Measurements from ENCODE around the gene RNMT. TPM values are rescaled to one million over a fixed set of nuclear protein-coding genes. Genes with fewer than 3 reads are reported as not detected.
"Not testable (repeated sequence)": the region's sequence is repeated elsewhere in the genome, so short reads cannot be mapped to it uniquely, and the experiment has no call there.

The RNMT gene
- 19.7 TPM for total RNA-seq

- peak; percentile 98 for ATAC-seq
Measured at GRCh38 chr18:13726232-13726971, at the start of gene RNMT, which contains the start of gene FAM210A. Gene RNMT (plus strand): TSS chr18:13726673. CDS start chr18:13731518, 4,845 bp downstream. Gene FAM210A (minus strand): TSS chr18:13726558. CDS start chr18:13682077, 44,481 bp downstream.

GRCh38 chr18:13677350-13677749 lies 49.1 kb upstream of the RNMT start:
- not testable (repeated sequence) for ATAC-seq

- ATAC-seq: no peak
Measured at GRCh38 chr18:13680612-13681011, 45.9 kb upstream of the RNMT start.

- ATAC-seq: no peak
Measured at GRCh38 chr18:13681701-13682100, 44.8 kb upstream of the RNMT start.

GRCh38 chr18:13684546-13684945 lies 41.9 kb upstream of the RNMT start:
- no peak for ATAC-seq

- no peak for ATAC-seq
Measured at GRCh38 chr18:13688191-13689136, 38.0 kb upstream of the RNMT start.

- ATAC-seq: not testable (repeated sequence)
Measured at GRCh38 chr18:13690060-13690459, 36.4 kb upstream of the RNMT start.

- ATAC-seq: not testable (repeated sequence)
Measured at GRCh38 chr18:13695337-13695736, 31.1 kb upstream of the RNMT start.

GRCh38 chr18:13696961-13697360 lies 29.5 kb upstream of the RNMT start:
- no peak for ATAC-seq

- ATAC-seq: no peak
Measured at GRCh38 chr18:13700153-13700552, 26.3 kb upstream of the RNMT start.

- no peak for ATAC-seq
Measured at GRCh38 chr18:13703899-13704298, 22.6 kb upstream of the RNMT start.

- peak; percentile 96 for ATAC-seq
Measured at GRCh38 chr18:13710414-13710831, 16.1 kb upstream of the RNMT start.

GRCh38 chr18:13712400-13713131 lies 13.9 kb upstream of the RNMT start:
- no peak for ATAC-seq

GRCh38 chr18:13713455-13714055 lies 12.9 kb upstream of the RNMT start:
- ATAC-seq: no peak

- ATAC-seq: no peak
Measured at GRCh38 chr18:13715330-13715729, 11.1 kb upstream of the RNMT start.

- no peak for ATAC-seq
Measured at GRCh38 chr18:13716916-13717315, 9.6 kb upstream of the RNMT start.

- ATAC-seq: no peak
Measured at GRCh38 chr18:13720123-13720522, 6.3 kb upstream of the RNMT start.

- ATAC-seq: no peak
Measured at GRCh38 chr18:13720847-13721246, 5.6 kb upstream of the RNMT start.

- no peak for ATAC-seq
Measured at GRCh38 chr18:13725566-13726231, 774 bp upstream of the RNMT start.

- ATAC-seq: peak; percentile 59
Measured at GRCh38 chr18:13726972-13727331, 479 bp downstream of the RNMT start.

- no peak for ATAC-seq
Measured at GRCh38 chr18:13730481-13730880, 4.0 kb downstream of the RNMT start.

- no peak for ATAC-seq
Measured at GRCh38 chr18:13735681-13736080, 9.2 kb downstream of the RNMT start.

Measured in esophagus mucosa (tissue), 1 donor.